HEK293T (cell line): Measurements from ENCODE around the gene EXOC6B.

Experiments
- ELF4 ChIP-seq: fragments of 450-650 bp; IDR thresholded peaks from 2 replicates; pipeline ENCODE4 v1.6.1; 2017; ENCODE audit warnings: antibody characterized with exemption
- FOXK2 ChIP-seq: fragments of 450-650 bp; IDR thresholded peaks from 2 replicates; pipeline ENCODE4 v1.6.1; 2016; ENCODE audit warnings: mild to moderate bottlenecking
- SP1 ChIP-seq: fragments of 450-650 bp; IDR thresholded peaks from 2 replicates; pipeline ENCODE4 v1.6.1; 2017
- ZNF384 ChIP-seq: fragments of 450-650 bp; IDR thresholded peaks from 2 replicates; pipeline ENCODE4 v1.6.1; 2016

DNA sequence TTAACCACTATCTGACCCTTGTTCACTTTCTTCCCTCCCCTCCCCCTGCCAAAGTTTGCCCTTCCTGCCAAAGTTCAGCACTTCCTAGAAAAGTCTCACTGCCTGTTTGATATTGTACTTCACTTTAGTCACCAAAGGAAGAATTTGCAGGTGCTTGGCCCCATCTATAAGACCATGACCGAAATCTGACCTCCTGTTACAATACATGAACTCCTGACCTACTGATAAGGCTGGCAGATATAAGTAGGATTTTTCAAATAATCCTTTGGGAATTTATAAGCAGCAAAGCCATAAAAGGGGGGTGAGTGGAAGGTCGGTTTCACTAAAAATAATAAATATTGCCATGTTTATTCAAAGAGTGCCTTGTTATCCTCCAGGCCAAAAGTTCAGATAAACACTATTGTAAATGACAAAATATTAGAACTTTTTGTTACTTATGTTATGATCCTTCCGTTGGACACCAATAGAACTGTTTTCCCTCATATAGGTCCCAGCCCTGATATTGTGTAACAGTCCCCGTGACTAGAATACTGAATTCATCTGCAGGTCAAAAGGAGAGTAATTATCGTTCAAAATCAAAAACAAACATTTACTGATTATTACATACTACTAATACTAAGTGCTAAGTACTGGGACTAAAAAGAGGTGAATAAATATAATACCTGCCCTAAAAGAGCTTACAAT is 277.6 kb downstream of the EXOC6B start:
- TF ChIP-seq ZNF384, result no peak
- no peak for TF ChIP-seq SP1
- no peak for TF ChIP-seq ELF4
- no peak for TF ChIP-seq FOXK2
